Activated CD8-positive, alpha-beta memory T cell treated with anti-CD3 and anti-CD28 coated beads for 36 hours (primary cell): ENCODE measurements around the gene SLC23A3. TPM values are rescaled to one million over a fixed set of nuclear protein-coding genes. Genes with fewer than 3 reads are reported as not detected.

Source experiments
- CTCF ChIA-PET: fragments of 350-600 bp; sonication (Branson Sonifier 250); formaldehyde crosslinking; loops from one replicate; lab custom pipeline; 2021; ENCODE audit warnings: antibody characterized with exemption; lab: Charles Lee
- POLR2A ChIA-PET: fragments of 350-600 bp; sonication (Branson Sonifier 250); formaldehyde crosslinking; loops from one replicate; lab custom pipeline; 2021; ENCODE audit warnings: antibody characterized with exemption; lab: Charles Lee
- total RNA-seq, 2 experiments: library from RNA; stranded (reverse); gene quantifications; one replicate each; pipeline ENCODE4 v1.2.3, GENCODE V29; 2021

The SLC23A3 gene, protein sequence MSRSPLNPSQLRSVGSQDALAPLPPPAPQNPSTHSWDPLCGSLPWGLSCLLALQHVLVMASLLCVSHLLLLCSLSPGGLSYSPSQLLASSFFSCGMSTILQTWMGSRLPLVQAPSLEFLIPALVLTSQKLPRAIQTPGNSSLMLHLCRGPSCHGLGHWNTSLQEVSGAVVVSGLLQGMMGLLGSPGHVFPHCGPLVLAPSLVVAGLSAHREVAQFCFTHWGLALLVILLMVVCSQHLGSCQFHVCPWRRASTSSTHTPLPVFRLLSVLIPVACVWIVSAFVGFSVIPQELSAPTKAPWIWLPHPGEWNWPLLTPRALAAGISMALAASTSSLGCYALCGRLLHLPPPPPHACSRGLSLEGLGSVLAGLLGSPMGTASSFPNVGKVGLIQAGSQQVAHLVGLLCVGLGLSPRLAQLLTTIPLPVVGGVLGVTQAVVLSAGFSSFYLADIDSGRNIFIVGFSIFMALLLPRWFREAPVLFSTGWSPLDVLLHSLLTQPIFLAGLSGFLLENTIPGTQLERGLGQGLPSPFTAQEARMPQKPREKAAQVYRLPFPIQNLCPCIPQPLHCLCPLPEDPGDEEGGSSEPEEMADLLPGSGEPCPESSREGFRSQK
- 1 to 10 TPM; 1.8 to 2.9 TPM for total RNA-seq

DNA sequence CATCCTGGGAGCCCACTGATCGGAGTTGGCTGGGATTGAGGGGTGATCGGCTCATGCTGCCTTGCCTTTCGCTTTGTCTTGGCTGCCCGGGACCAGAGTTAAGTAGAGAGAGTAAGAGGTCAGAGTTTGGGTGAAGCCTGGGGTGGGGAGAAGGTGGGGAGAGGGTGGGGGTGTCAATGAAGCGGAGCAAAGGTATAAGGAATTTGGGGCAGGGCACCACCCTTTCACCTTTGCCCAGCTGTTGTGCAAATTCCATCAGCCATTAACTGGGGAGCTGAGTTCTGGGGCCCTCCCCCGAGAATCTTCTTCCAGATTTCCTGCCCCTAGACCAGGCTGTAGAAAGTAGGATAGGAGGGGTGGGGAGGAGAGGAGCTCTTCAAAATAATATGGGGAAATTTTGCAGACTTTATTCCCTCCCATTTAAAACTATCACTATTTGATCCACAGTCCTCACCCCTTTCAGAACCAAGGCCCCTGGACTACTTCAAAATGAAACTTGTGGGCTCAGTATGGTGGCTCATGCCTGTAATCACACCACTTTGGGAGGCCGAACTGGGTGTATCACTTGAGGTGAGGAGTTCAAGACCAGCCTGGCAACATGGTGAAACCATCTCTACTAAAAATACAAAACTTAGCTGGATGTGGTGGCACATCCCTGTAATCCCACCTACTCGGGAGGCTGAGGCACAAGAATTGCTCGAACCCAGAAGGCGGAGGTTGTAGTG lies at the start of gene SLC23A3:
Gene SLC23A3 (minus strand): TSS at position 100 of the 725 bp plus-strand sequence. CDS start 45 bp downstream, at position 55.
- CTCF ChIA-PET: interaction anchor here (1.1 to 5.6 kb wide), 10 partner anchors 10 to 125 kb away, joined by 3 to 28 read pairs (median 5); partner anchors contain the start of genes ANKZF1, ATG9A, NHEJ1 and ZFAND2B
- POLR2A ChIA-PET: interaction anchor here (1.1 kb wide), 1 partner anchor 40 kb away, joined by 3 read pairs; no protein-coding TSS in a partner anchor

DNA sequence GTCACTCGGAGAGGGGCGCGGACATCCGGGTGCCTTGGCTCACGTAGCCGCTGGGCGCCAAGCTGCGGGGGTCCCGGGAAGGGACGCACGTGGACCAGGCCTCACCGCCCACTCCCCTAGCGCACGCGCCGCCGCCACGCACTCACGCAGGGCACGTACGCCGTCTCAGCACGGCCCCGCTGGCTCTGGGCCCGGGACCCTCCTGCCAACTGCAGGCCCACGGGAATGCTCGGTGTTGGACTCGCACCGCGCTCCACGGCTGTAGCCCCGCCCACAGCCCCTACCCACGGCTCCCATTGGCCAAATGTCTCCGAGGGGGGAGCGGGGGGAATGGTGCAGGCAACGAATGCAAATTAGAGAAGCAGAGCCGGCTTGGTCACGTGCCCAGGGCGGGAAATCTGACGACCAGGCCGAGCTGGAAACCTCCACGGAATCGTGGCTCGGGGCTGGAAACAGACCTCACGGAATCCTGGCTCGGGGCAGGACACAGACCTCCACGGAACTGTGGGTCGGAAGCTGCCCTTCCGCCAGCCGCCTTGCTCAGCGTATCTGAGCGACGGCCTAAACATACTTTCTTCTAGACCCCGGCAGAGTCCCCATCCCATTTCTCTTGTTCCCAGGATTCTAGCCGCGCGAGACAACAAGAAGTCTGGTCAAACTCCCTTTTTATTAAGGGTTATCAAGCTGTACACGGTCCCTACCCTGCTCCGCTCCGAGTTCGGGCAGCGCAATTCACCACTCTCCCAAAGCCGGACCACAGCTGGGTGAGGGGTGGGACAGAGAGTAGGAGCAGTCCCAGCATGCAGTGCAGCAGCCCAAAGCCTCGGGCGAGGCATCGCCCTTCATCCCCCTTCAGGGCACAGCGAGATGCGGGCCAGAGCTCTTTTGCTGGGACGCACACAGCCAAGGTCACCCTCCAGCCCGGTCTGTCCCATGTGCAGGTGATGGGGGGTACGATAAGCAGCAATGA lies 49.2 kb upstream of the SLC23A3 start, which contains the start of gene ABCB6:
Gene ABCB6 (minus strand): TSS at position 227 of the 970 bp plus-strand sequence. CDS start 285 bp downstream, outside the sequence.
- ChIA-PET CTCF (interaction anchor here (1.2 to 3.7 kb wide), 8 partner anchors 8 to 160 kb away, joined by 4 to 14 read pairs (median 6); partner anchors contain the start of genes ANKZF1, ATG9A and DNAJB2), POLR2A (interaction anchor here (0.5 to 3.1 kb wide), 17 partner anchors 10 to 76 kb away, joined by 3 to 23 read pairs (median 6); partner anchors contain the start of genes ANKZF1, ATG9A, CNPPD1 and DNAJB2)

DNA sequence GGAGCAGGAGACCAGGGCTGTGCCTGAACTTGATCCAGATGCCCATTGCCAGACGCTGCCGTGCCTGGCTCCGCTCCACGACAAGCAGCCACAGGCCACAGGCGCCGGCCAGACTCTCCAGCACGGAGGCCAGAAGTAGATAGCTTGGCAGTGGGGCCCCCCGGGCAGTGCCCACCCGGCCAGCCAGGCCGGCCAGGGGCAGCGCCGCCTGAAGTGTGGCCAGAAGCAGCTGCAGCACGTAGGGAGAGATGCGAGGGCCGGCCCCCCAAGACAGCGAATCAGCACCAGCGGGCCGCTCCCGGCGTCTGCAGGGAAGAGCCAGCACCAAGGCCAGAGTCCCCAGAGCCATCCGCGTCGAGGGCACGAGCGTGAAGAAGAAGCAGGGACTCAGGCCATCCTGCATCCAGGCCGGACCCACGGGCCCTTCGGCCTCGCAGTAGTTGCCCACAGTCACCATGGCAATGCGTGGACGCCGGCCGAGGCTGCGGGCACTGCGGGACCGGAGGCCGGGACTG lies 48.4 kb upstream of the SLC23A3 start:
- CTCF ChIA-PET: interaction anchor here (1.1 to 3.7 kb wide), 10 partner anchors 9 to 159 kb away, joined by 3 to 14 read pairs (median 6); partner anchors contain the start of genes DNAJB2 and ZFAND2B
- POLR2A ChIA-PET: interaction anchor here (0.6 to 3.1 kb wide), 10 partner anchors 10 to 77 kb away, joined by 3 to 23 read pairs (median 6); partner anchors contain the start of genes ANKZF1, ATG9A, GLB1L and STK16

DNA sequence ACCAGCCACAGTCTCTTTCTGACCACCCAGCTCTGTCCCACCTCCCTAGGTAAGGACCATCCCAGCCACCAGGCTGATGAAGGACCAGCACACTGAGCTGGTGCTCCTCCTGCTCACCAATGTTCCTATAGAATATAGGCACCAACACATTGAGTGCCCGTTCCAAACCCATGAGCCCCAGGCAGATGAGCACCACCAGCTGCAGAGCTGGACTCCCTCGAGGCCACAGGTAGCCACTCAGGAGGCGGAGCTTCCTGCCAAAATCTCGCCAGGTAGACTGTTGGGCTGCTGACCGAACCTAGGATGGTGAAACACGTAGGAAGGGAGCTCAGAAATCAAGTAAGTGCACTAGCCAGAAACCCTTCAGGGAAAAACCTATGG lies 46.7 kb upstream of the SLC23A3 start:
- CTCF ChIA-PET: interaction anchor here (1.3 to 2.5 kb wide), 3 partner anchors 8 to 57 kb away, joined by 3 to 12 read pairs (median 7); no protein-coding TSS in a partner anchor
- POLR2A ChIA-PET: no interaction called here

DNA sequence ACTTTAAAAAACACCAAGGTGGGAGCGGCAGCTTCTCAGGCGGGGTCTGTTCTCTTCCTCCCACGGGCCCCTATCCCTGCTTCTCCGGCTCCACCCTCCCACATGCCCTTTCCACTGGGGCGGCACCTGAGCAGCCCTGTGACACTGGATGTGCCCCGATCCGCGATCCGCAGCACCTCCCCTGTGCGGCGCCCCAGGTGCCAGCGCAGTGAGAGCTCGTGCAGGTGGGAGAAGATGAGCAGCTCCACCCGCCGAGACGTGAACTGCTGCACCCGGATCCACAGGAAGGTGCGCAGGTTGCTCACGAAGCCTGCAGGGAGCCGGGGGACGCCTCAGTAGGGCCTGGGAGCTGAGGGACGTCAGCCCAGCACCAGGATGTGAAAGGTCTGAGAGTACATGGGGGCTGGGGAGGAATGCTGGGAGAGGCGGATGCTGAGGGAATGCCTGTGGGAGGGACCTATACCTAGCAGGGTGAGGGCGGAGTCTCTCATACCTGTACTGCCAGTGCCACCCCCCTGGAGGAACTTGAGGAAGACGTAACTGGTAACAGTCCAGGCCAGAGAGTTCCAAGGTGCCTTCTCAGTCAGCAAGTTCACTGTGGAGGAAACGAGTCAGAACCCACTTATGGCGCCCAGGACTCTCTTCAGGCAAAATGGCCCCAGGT lies 46.2 kb upstream of the SLC23A3 start:
- ChIA-PET CTCF (interaction anchor here (1.3 to 2.5 kb wide), 2 partner anchors 44 to 57 kb away, joined by 3 to 12 read pairs; no protein-coding TSS in a partner anchor), POLR2A (no interaction called here)

DNA sequence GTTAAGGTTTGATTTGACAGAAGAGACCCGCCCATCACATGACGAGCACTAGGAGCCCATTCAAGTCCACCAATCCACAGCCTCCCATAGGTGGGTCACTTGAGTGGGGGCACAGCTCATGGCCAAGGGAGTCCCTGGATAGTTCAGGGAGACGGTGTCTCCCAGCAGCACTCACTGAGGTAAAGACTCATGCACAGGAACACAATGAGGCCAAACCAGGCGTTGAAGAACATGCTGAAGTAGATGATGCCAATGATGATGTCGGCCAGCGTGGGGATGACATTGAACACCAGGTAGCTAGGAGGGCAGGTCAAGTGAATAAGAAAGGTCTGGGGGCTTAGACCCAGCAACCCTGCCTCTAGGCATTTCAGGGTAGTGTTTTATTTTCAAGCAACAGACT lies 45.0 kb upstream of the SLC23A3 start:
- POLR2A ChIA-PET: interaction anchor here (0.6 to 0.8 kb wide), 2 partner anchors 14 to 38 kb away, joined by 3 to 10 read pairs; partner anchors contain the start of gene TUBA4B
- CTCF ChIA-PET: interaction anchor here (0.7 kb wide), 1 partner anchor 39 kb away, joined by 3 read pairs; no protein-coding TSS in a partner anchor

DNA sequence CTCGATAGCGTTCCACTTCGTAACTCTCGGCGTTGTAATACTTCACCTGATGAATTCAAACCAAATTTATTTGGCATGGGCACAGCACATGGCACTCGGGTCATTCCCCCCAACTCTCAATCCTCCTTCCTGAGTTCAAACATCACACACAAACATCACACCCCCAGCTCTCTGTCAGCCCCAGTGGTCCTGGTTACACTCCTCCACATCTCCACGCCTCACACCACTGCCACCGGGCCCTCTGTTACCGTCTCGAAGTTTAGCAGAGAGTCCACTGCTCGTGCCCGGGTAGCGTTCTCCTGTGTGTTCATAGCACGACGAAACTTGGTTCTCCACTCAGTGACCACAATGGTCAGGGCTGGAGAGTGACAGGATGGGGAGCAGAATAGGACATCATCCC lies 44.3 kb upstream of the SLC23A3 start:
- CTCF ChIA-PET: interaction anchor here (0.7 kb wide), 1 partner anchor 38 kb away, joined by 3 read pairs; no protein-coding TSS in a partner anchor

DNA sequence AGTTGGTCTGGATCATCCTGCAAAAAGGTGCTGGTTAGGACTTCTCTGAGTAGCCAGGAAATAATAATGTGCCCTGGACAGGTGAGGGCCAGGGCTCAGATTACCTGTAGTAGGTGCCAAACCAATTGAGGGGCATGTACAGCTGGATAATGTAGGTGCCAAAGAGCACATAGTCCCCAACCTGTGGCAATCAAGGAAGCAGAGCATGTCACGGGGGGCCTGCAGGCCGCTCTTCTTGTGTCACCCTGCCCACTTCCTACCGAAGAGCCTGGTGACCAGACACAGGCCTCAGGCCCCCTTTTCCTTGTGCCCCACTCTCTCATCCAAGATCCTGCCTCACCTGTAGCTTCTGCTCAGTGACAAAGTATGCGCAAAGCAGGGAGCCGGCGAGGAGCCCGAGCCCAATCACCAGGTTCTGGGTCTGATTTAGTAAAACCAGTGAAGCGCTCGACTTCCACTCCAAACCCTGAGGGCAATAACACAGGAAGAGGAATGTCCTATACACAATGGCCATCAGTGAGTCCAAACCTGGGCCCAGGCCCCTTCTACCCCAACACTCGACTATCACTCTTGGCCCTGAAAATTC lies 43.8 kb upstream of the SLC23A3 start:
- CTCF ChIA-PET: interaction anchor here (0.6 to 2.5 kb wide), 5 partner anchors 15 to 81 kb away, joined by 3 to 9 read pairs (median 5); no protein-coding TSS in a partner anchor
- POLR2A ChIA-PET: no interaction called here

More for the DNA sequence above, 44.3 kb upstream of the SLC23A3 start:
- POLR2A ChIA-PET: interaction anchor here (0.8 kb wide), 1 partner anchor 15 kb away, joined by 3 read pairs; no protein-coding TSS in a partner anchor

DNA sequence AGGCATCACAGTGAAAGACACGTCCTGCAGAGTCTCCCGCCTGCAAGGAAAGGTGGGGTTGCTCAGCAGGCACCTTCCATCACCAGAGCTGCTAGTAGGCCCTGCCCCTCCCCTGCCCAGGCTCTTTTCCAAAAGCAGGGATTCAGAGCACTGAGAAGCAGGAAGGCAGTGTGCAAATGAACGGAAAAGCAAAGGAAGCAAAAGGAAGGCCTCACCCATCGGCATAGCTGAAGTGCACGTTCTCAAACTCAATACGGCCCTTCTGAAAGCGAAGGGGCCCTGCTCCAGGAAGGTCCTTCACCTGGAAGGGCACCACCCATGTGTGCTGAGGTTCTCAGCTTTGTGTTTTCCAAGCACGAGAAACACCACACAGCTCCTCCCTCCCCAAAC lies 43.2 kb upstream of the SLC23A3 start:
- CTCF ChIA-PET: interaction anchor here (0.6 to 2.5 kb wide), 5 partner anchors 15 to 82 kb away, joined by 3 to 9 read pairs (median 5); no protein-coding TSS in a partner anchor
- POLR2A ChIA-PET: no interaction called here

DNA sequence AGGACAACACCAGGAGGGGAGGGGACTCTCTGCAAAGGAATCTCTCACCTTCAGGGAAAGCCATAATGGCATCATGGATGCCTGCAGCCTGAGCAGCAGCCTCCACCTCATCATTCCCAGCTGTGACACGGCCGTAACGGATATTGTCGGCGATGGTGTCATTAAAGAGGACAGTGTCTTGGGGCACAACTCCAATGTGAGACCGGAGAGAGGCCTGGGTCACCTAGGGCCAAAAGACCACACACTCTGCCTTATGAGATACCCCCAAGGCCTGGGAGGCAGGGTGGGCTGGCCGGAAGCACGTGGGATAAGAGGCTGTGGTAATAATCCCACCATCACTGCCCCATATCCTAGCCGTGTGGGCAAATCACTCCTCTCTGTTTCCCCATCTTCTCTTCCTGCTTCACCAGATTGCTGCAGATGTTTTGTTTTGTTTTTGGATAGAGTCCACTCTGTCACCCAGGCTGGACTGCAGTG lies 41.1 kb upstream of the SLC23A3 start:
- ChIA-PET POLR2A (interaction anchor here (0.6 to 1.4 kb wide), 4 partner anchors 34 to 67 kb away, joined by 3 to 4 read pairs (median 4); partner anchors contain the start of genes GLB1L, NHEJ1 and STK16), CTCF (interaction anchor here (0.7 to 2.5 kb wide), 14 partner anchors 10 to 361 kb away, joined by 3 to 9 read pairs (median 3); partner anchors contain the start of genes OBSL1 and SLC23A3)

DNA sequence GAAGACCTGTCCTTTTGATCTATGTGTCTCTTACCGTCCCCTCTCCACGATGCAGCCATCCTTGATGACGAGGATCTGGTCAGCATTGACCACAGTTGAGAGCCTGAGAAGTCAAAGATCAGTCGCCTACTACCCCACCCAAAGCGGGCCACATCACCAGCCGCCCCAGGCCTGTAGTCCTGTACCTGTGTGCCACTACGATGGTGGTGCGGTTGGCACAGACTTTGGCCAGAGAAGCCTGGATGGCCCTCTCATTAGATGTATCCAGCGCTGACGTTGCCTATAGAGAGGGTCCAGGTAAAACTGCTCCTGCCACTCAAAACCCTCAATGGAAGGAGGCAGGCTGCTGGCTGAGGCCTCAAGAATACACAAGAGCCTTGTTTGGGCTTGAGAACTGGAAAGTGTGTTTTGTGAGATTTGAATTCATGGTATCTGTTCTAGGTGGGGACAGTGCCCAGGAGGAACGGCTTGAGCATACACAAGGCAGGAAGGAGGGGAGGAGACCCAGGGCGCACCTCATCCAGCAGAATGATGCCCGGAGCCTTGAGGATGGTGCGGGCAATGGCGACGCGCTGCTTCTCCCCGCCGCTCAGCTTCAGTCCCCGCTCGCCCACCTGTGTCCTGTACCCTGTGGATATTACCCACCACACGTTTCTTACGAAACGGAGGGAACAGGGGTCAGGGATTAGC lies 40.5 kb upstream of the SLC23A3 start:
- POLR2A ChIA-PET: interaction anchor here (0.6 to 1.0 kb wide), 2 partner anchors 40 to 173 kb away, joined by 3 to 4 read pairs; no protein-coding TSS in a partner anchor
- CTCF ChIA-PET: interaction anchor here (0.7 to 1.5 kb wide), 2 partner anchors 180 to 230 kb away, joined by 3 to 4 read pairs; no protein-coding TSS in a partner anchor

DNA sequence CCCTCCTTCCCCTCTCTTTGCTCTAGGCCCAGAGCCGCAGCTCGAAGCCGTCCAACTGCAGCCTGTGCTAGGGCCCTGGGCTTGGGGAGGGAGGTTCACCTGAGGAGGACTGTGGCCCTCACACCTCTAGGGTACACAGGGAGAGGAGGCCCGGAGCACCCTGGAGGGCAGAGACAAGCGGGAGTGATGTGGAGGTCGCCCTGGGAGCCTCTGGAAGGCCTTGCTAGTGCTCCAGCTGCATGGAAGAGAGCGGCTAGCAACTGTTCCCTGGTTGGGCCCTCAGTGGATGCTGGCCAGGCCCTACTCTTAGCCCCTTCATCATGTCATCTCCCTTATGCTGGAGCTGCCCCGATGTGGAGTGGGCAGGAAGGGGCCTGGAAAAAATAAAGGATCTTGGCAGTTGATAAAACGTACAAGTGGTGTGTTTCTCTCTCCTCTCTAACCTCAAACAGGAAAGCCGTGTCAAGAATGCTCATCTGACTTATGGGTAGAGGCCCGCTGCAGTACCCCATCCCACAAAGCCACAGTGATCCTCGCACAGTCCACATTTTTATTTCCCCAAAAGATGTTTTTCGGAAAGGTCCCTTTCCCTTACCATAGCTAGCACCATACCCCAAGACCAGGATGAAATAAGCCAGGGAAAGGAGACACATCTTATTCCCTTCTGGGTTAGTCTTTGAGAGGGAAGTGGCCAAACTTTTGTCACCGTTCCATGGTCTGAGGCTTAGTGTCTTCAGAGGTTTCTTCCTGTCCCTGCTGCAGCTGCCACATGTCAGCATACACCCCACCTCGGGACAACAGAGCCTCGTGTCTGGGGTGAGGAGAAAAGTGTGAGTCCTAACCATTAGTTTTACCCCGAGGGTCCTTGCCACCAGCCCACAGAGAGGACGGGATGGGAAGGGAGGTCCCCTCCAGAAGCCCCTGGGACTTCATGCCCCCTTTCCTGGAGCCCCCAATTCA lies 39.7 kb upstream of the SLC23A3 start:
- ChIA-PET CTCF (interaction anchor here (0.9 to 1.9 kb wide), 3 partner anchors 8 to 49 kb away, joined by 5 to 9 read pairs (median 7); partner anchors contain the start of gene NHEJ1), POLR2A (interaction anchor here (0.6 to 2.3 kb wide), 6 partner anchors 9 to 317 kb away, joined by 4 to 7 read pairs (median 4); partner anchors contain the start of gene ABCB6)
